Activated CD4-positive, alpha-beta T cell treated with anti-CD3 and anti-CD28 coated beads, Interleukin-10, Interleukin-2, amounts not matched to agents 100 ng/mL and 50 ng/mL, durations not matched to agents 16 hours and 8 hours (primary cell): ENCODE measurements around the gene CACNG5.

ENCODE experiments used
- DNase-seq: peaks from one replicate; pipeline ENCODE4 v3.0.0-alpha.2; 2020

CACNG5 gene

GRCh38 chr17:66906321-66907278 is 71.7 kb downstream of the CACNG5 start:
- DNase-seq: peak; percentile 76

- no peak for DNase-seq
Measured at GRCh38 chr17:66909804-66910373, 75.0 kb downstream of the CACNG5 start.

- DNase-seq: no peak
Measured at GRCh38 chr17:66910651-66911285, 75.9 kb downstream of the CACNG5 start.

GRCh38 chr17:66915204-66915611 is 80.3 kb downstream of the CACNG5 start:
- no peak for DNase-seq

GRCh38 chr17:66915792-66916191 is 80.9 kb downstream of the CACNG5 start:
- no peak for DNase-seq

- DNase-seq: no peak
Measured at GRCh38 chr17:66916946-66917345, 82.0 kb downstream of the CACNG5 start.

GRCh38 chr17:66918896-66919295 is 84.0 kb downstream of the CACNG5 start:
- no peak for DNase-seq

- DNase-seq: no peak
Measured at GRCh38 chr17:66920435-66920834, 85.5 kb downstream of the CACNG5 start.

- no peak for DNase-seq
Measured at GRCh38 chr17:66920950-66921349, 86.0 kb downstream of the CACNG5 start.

- DNase-seq: no peak
Measured at GRCh38 chr17:66923886-66924285, 89.0 kb downstream of the CACNG5 start.

- no peak for DNase-seq
Measured at GRCh38 chr17:66925811-66926500, 91.0 kb downstream of the CACNG5 start.

GRCh38 chr17:66928949-66929348 is 94.0 kb downstream of the CACNG5 start:
- no peak for DNase-seq

- DNase-seq: no peak
Measured at GRCh38 chr17:66929591-66929990, 94.7 kb downstream of the CACNG5 start.

- no peak for DNase-seq
Measured at GRCh38 chr17:66930933-66931332, 96.0 kb downstream of the CACNG5 start.

GRCh38 chr17:66932311-66932710 is 97.4 kb downstream of the CACNG5 start:
- DNase-seq: no peak

GRCh38 chr17:66934040-66934439 is 99.1 kb downstream of the CACNG5 start:
- no peak for DNase-seq
